GM21381 (cell line): Measurements from ENCODE around the gene AKAP6.

ENCODE experiments used
- ATAC-seq: cut with Tn5 transposase; IDR thresholded peaks from one replicate; pipeline ENCODE4 v1.9.1; 2021; ENCODE audit warnings: mild to moderate bottlenecking, moderate library complexity; ENCODE audit not compliant: unreplicated experiment

The AKAP6 gene

DNA sequence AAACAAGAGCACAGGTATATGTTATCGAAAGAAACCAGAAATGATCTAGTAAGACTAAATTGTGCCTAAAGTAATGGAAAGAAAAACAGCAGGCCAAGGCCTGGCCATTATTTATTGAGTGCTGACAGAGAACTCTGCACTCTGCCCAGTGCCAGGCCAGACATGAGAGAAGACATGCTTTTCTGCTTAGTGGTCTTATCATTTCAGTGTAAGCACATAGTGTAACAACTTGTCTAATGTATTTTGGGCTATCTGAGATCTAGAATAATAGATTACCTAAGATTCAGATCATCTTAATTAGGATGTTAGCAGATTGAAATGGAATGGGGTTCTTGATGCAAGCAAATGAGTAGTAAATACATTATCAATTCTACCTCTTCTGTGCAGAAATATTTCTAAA is 278.3 kb downstream of the AKAP6 start:
- no peak for ATAC-seq

DNA sequence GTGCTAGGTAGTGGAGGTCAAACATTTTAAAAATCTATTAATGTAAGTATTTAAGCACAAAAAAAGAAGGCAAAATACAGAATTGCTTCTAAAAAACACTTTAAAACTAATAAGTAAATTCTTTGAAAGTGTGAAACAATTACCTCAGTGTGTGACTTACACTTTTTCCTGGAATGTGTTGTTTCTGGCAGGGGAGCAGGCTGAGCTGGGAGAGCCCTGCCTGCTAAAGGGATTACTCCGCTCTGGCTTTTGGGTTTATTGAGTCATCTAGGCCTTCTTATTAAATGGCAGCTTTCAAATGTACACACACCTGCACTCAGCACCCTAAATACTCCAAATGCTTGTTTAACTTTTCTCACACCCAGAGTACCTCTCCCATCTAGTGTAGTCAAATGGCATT is 279.8 kb downstream of the AKAP6 start:
- no peak for ATAC-seq

DNA sequence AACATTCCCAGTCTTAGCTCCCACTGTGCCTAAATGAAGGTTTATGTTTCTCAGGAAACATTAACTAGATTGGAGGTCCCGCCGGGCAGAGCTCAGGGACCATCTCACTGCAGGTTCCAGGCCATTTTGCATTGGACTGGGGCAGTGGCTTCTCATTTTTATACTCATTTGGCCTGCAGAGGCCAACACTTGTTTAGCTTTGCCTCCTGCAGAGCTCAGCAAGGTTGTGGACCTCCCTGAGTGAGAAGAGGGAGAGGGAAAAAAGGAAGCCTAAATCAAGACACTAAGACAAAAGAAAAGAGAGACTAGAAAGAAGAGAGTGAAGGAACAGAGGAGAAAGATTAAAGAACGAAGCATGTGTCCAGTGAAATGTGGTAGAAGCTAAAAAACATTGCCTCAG is 280.3 kb downstream of the AKAP6 start:
- no peak for ATAC-seq

DNA sequence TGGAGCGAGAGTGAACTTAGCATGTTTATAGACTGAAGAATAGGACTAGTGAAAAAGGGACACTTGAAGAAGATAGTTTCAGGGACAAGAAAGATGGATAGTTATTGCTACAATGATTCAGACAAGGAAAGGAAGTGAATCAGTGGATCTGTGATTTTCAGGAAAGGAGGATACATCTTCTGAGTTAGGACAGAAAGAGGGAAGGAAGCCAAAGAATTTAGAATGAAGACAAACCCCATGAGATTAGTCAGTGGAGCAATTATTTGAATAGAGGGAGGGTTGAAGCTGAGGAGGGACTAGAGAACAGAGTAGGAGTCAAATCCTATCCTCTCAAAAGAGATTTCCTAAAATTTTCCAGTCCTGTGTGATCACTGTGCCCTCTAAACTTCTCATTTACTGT is 282.7 kb downstream of the AKAP6 start:
- no peak for ATAC-seq

DNA sequence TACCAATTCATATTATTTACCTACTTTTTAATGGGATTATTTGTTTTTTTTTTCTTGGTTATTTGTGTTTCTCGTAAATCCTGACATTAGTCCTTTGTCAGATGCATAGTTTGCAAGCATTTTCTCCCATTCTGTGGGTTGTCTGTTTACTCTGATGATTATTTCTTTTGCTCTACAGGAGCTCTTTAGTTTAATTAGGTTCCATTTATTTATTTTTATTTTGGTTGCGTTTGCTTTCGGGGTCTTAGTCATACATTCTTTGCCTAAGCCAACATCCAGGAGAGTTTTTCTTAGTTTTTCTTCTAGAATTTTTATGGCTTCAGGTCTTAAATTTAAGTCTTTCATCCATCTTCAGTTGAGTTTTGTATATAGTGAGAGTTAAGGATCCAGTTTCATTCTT is 289.9 kb downstream of the AKAP6 start:
- ATAC-seq: no peak

DNA sequence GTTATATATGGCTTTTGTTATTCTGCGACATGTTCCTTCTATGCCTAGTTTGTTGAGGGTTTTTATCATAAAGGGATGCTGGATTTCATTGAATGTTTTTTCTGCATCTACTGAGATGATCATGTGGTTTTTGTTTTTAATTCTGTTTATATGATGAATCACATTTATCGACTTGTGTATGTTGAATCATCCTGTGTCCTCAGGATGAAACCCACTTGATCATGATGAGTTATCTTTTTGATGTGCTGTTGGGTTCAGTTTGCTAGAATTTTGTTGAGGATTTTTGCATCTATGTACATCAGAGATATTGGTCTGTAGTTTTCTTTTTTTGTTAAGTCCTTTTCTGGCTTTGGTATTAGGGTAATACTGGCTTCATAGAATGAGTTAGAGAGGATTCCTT is 291.2 kb downstream of the AKAP6 start:
- no peak for ATAC-seq

DNA sequence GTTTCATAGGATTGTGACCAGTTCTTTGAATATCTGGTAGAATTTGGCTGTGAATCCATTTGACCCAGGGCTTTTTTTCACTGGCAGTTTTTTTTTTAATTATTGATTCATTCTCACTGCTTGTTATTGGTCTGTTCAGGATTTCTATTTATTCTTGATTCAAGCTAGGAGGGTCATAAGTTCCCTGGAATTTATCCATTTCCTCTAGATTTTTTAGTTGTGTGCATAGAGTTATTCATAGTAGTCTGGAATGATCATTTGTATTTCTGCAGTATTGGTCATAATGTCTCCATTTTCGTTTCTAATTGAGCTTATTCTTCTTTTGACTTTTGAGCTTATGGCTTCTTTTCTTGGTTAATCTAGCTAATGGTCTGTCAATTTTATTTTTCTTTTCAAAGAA is 291.6 kb downstream of the AKAP6 start:
- no peak for ATAC-seq

DNA sequence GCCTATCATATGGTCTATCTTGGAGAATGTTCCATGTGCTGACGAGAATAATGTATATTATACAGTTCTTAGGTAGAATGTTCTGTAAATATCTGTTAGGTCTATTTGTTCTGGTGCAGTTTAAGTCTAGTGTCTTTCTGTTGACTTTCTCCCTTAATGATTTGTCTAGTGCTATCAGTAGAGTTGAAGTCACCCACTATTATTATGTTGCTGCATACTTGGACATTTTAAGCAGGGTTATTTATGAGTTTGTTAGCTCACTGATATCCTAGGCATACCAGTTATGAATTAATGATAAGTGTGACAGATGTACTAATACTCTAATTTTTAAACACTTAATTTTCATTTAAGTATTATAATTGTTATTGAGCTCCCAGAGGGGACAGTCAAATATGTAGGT is 292.5 kb downstream of the AKAP6 start:
- ATAC-seq: no peak

DNA sequence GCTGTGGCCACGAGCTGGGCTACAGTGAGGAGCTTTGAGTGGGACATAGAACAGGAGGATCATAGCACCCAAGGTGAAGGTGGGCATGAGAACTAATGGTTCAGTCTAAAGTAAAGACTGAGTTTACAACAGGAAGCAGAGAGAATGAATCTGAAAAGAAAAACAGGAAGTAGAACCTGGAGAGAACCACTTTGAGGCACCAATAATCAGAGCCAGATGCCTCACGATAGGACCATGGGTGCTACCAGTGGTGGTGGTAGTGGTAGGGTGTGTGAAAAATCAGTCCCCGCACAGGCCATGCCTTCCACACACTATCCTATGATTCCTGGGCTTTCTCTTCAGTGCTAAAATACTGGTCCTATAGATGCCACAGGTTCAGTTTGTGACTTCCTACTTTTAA is 293.6 kb downstream of the AKAP6 start:
- ATAC-seq: no peak

DNA sequence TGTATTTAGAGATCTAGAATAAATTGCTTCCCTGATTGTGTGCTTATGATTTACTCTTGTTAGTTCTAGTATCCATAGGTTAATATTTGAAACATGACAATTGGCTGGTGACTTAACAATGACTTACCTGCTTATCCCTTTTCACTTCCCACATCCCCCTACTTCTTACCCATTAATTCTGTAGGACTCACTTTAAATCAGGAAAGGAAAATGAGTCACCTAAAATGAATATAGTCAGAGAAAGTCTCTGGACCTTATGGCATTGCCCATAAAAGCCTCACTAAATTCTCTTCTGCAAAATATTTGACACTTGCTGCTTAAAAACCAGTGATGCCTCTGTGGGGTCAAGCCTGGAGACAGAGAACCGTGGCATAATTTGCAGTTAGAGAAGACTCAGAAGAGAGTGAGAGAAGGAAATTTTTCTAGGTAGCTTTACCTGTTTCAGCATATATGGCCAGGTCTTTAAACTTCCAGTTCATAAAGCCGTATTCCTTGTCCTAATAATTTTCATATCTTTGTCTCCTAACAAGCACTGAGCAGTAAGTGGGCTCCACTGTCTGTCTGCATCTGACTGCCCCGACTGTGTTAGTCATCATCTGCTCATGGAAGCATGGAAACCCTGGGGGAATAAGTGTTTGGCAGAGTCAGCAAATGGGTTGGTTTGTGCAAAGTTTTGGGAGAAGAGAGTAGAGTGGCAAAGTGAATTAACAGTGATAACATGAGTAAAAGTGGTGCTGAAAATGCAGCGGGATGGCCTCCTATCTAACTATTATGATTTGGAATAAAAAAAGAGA is 294.4 kb downstream of the AKAP6 start:
- no peak for ATAC-seq

DNA sequence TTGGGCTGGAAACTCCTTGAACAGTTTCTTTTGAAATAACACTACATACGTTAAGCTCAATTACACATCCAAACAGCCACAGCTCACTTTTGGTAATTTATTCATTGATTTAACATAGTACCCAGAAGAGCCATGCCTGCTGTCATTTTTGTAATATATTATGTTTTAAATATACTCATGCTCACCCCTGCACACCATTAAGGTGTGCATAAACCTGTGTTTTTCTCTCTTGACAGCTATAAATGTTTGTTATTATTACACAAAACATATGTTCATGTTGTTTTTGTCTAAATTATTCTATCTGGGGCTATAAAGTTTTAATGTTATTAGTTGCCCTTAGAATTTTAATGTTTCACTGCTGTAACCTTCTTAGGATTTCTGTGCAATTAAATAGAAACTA is 296.1 kb downstream of the AKAP6 start:
- no peak for ATAC-seq

DNA sequence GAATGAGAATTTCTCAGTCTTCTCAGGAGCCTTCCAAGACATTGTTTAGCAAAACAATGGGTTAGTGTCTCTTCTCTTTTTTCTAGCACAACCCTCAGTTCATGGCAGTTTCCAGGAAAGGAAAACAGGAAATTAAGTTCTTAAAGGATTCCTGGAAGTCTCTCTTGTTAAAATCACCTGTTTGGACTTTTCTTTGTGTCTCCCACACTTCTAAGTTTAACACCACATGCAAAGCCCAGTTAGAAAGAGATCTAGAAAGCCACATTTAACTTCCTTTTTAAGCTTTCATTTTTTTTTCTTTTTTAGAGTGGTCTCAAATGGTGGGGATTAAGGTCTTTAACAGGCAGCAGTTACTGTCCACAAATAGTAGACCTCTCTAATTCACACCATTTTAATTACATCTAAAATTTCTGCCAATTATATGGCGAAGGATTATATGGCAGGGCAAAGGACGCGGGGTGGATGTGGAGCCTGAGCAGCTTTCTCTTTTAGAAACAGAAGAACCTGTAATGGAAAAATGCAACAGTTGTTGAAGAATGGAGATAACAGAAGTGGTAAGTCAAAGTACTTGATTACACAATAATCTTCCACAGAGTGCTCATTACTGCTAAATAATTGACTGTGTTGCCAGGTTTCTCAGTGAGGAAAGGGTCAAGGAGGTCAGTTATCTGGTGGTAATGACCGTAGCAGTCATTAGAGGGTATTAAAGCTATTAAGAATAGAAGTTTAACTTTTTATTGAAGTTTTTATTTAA is 298.6 kb downstream of the AKAP6 start:
- no peak for ATAC-seq

DNA sequence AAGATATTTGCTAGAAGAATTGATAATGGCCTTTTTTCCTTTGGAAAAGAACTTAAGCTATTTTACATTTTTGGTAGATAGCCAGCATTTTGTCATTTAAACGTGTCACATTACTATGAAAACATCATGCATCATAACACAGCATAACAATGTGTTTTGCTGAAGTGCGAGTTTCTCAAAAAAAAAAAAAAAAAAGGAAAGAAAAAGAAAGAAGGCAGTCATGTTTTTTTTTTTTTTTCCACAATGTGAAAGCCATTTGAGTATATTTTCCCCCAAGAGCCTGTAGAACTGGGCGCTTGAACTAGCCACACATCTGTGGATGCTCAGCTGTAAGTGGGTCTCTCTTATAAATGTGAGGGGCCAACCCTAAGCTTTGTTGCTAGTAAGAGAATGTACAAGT is 300.1 kb downstream of the AKAP6 start:
- ATAC-seq: no peak

DNA sequence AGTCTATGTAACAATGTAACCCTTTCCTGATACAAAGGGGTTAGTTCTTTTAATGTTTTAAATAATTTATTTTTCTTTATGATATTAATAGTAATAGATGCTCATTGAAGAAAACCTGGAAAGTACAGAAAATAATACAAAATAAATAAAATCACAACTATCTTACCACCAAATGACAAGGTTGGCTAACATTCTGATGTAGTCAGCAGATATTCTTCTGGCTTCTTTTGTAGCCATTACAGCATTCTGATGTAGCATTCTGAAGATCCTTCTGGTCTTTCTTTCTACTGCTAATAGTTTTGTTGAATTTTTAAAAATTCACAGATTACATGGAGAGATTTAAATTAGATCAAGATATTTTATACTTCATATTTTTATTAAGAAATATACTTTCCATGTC is 301.6 kb downstream of the AKAP6 start:
- no peak for ATAC-seq

DNA sequence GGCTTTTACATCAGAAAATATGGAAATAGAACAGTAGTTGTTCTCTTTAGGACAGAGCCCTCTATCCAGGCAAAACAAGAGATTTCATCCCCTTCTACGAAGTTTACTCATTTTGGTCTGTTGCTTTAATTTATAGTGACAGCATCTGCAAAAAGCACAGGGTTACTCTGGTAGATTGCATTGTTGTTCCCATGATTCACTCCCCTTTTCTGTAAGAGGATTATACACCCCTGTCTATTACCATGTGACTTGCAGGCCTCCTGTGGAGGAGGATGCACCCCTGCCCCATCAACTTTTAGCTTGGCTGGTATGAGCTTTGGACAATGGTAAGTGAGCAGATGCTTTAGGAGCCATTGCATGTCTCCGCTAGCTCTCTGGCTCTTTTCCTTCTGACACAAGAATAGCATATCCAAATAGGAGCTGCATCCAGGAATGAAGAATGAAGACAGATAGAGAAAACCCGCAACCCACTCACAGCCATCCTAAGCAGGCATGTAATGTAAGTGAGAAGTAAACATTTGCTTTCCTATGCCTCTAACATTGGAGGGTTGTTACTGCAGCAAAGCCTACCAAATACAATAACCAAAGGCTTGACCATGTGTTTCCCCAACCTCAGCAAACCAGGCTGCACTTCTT is 304.2 kb downstream of the AKAP6 start:
- no peak for ATAC-seq

DNA sequence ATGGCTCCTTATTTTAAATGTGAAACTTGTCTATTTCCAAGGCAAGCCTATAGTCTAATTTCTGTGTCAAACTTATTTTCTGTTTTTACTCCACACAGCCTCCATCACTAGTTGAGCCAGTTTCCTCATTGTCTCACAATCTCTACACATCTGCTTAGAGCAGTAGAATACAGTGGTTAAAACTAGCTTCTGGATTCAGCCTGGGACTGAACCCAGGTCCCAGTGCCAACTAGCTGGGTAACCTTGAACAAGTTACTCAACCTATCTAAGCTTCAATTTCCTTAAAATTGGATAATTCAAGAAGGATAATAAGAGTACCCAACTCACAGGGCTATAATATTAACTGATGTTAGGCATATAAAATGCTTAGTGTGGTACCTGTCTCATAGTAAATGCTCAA is 304.8 kb downstream of the AKAP6 start:
- no peak for ATAC-seq

DNA sequence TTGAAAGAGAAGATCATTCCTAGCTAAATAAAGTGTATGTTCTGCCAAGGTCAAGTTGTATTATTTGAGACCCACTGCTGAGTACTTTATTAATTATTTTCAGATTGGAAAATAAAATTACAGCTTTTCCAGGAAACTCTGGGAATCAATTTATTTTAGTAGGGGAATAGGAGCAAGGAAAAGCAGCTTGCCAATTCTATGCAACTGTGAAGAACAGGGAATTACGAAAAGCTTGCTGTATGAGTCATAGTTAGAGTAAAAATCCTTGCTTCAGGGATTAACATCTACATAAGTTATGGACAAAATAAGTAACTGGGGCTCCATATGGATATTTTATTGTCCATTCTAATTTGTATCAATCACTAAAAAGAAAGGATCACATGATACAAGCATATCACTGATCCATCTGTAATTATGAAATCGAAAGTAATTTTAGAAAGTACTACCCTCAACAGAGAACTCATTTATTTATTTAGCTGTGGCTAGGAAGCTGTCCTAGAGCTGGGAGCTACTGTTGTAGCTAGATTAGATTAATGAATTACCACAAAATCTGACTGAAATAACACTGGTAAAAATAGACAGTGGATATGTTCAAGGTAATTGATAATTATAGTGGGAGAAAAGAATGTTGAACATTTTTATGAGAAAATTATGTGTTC is 306.1 kb downstream of the AKAP6 start:
- no peak for ATAC-seq

DNA sequence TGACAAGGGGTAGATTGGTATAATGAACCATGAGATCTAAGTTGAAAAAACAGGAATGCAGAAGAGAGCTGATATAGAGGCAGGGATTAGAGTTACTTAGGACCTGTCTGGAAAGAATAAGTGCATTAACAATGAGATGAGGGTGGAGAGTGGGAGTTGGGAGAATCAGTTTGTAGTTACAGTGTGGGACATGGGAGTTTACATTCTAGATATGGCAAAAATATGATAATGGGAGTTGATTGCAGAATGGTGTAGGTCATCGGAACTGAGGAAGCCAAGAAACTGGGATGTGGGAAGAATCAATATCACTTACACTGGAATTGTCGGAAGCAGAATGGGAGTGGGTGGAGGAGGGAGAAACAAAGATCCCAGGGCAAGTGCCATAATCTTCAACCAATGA is 308.5 kb downstream of the AKAP6 start:
- no peak for ATAC-seq

DNA sequence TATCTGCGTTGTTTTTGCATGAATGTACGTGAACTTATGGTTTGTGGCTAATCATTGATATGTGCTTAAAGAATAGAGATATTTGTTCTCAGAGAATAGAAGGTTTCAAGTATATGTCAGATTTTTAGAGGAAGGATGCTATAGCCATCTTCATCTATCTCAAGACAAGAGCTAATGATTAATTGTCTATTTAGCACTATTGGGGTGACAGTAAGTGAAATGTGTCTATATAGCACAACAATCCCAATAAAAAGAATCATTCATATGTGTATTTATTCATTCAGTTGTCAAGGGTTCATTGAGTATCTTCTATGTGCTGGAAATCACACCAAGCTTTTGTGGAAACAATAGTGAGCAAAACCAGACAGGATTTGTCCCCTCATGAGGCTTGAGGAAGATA is 310.1 kb downstream of the AKAP6 start:
- no peak for ATAC-seq

DNA sequence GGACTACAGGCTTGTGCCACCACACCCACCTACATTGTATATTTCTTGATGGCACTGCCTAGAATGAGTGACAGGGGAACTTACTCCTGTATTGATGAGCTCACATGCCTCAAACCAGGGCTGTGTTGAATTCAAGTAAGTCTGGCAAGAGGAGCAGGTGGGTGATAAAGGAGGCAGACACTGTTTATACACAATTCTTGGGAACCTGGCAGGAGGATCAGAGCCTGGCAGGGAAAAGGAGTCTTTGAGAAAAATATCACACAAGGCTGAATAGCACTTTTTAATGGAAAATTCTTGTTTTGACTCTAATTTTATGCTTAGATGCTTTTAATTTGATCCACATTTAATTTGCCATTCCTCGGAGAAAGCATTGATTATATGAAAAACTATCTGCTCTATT is 316.5 kb downstream of the AKAP6 start:
- ATAC-seq: no peak

DNA sequence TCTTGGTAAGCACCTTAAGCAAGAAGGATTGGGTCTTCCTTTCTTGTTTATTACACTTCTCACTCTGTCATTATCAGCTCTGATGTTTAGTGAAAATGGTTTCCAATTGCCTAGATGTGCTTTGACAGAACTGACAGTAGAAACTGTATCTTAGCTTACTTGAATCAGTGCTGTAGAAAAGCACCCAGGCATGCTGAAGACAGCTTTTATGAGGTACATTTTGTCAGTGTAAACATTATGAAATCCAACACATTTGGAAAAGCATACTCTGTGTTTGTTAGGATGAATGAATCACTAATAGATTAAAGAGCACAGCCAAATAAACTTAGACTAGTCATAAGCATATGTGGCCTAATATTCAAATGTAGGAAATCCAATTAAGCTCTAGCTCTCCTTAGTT is 319.3 kb downstream of the AKAP6 start:
- ATAC-seq: no peak

DNA sequence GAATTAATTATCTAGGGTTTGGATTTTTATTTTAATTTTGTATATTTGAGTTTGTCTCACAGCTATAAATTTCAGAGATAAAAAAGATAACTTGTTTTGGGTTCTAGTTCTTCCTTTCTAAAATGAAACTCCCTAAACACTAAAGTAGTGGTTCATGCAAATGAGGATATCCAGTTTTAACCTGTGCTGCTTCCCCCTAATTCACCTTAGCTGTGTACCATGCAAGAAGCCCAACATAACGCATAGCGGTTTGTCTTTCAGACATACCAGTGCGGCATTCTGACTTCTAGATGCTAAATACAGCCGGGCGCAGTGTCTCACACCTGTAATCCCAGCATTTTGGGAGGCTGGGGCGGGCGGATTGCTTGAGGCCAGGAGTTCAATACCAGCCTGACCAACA is 320.9 kb downstream of the AKAP6 start:
- ATAC-seq: no peak
